Transverse colon (tissue), 3 donors: ENCODE measurements around the gene NELFE.

Source experiments
- CTCF ChIP-seq, 5 experiments: fragments of 200-600 bp in 3 of 5; fragments of 450-650 bp in 2 of 5; sonication (generic) in 3 of 5; IDR thresholded peaks; 1 replicate in 2 of 5; 2 replicates in 3 of 5; pipeline ENCODE4 v1.5.1; 2016 to 2017; ENCODE audit warnings: antibody characterized with exemption in 5 of 5, inconsistent platforms in 3 of 5, mild to moderate bottlenecking in 2 of 5, moderate library complexity in 1 of 5
- EP300 ChIP-seq: sonication (generic); formaldehyde crosslinking; IDR thresholded peaks from one replicate; pipeline ENCODE4 v1.6.1; 2017; ENCODE audit warnings: antibody characterized with exemption, low read depth
- POLR2A ChIP-seq: fragments of 450-650 bp; IDR thresholded peaks from one replicate; pipeline ENCODE4 v1.6.1; 2016; ENCODE audit warnings: antibody characterized with exemption, mild to moderate bottlenecking, moderate library complexity

- no peak for TF ChIP-seq EP300
- TF ChIP-seq CTCF (IDR thresholded peaks at IDR 0.05): no peak
- no peak for TF ChIP-seq POLR2A
Observed at GRCh38 chr6:31907158-31907813, 51.5 kb downstream of the NELFE start.
